Measurements from ENCODE around the gene IGF2R. TPM values are rescaled to one million over a fixed set of nuclear protein-coding genes. Genes with fewer than 3 reads are reported as not detected.

The IGF2R gene
- total and polyA plus RNA-seq, 2 donors from 2014 or later: 23.7 to 88.6 TPM

- Histone ChIP-seq H3K4me3 (ENCODE audit: low read length in 3 of 3) (no peak overlapping the region), H3K27me3 (ENCODE audit: control insufficient read depth, insufficient read depth, low read length) (no peaks in the 10 kb centered on the region), H3K9me3 (ENCODE audit: control insufficient read depth in 2 of 3, insufficient read depth in 1 of 3, low read length in 3 of 3) (no peaks in the 10 kb centered on the region), H3K36me3 (ENCODE audit: control insufficient read depth in 2 of 3, insufficient read depth in 3 of 3, low read length in 3 of 3) (peaks cover 0 to 46% (median 26%) of the 10 kb centered on the region in 3 donors), H3K9ac (ENCODE audit: low read length in 3 of 3) (no peak overlapping the region), H3K27ac (ENCODE audit: low read depth in 2 of 2, low read length in 2 of 2) (peak overlapping the region in 1 of 2 donors; percentile 8), H3K4me1 (ENCODE audit: control insufficient read depth in 2 of 3, insufficient read depth in 2 of 3, low read depth in 1 of 3, low read length in 3 of 3) (peaks cover 0 to 7% (median 0%) of the 10 kb centered on the region in 3 donors)
- TF ChIP-seq, protein P1, sequence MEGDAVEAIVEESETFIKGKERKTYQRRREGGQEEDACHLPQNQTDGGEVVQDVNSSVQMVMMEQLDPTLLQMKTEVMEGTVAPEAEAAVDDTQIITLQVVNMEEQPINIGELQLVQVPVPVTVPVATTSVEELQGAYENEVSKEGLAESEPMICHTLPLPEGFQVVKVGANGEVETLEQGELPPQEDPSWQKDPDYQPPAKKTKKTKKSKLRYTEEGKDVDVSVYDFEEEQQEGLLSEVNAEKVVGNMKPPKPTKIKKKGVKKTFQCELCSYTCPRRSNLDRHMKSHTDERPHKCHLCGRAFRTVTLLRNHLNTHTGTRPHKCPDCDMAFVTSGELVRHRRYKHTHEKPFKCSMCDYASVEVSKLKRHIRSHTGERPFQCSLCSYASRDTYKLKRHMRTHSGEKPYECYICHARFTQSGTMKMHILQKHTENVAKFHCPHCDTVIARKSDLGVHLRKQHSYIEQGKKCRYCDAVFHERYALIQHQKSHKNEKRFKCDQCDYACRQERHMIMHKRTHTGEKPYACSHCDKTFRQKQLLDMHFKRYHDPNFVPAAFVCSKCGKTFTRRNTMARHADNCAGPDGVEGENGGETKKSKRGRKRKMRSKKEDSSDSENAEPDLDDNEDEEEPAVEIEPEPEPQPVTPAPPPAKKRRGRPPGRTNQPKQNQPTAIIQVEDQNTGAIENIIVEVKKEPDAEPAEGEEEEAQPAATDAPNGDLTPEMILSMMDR (IDR thresholded peaks at IDR 0.05; ENCODE audit: borderline replicate concordance, extremely low read depth, insufficient read depth): no peak
- DNase-seq (no peak), FAIRE-seq (no peak)
- intact Hi-C loops (cut with DNase I): no loop called here
Measured at GRCh38 chr6:160028487-160029275, 59.8 kb downstream of the IGF2R start.

- Histone ChIP-seq H3K36me3 (ENCODE audit: control insufficient read depth in 2 of 3, insufficient read depth in 3 of 3, low read length in 3 of 3) (peaks cover 0 to 39% (median 24%) of the 10 kb centered on the region in 3 donors), H3K4me1 (ENCODE audit: control insufficient read depth in 2 of 3, insufficient read depth in 2 of 3, low read depth in 1 of 3, low read length in 3 of 3) (peaks cover 0 to 7% (median 0%) of the 10 kb centered on the region in 3 donors), H3K9me3 (ENCODE audit: control insufficient read depth in 2 of 3, insufficient read depth in 1 of 3, low read length in 3 of 3) (no peaks in the 10 kb centered on the region), H3K9ac (ENCODE audit: low read length in 3 of 3) (peak overlapping the region in 1 of 3 donors; percentile 59), H3K4me3 (ENCODE audit: low read length in 3 of 3) (no peak overlapping the region), H3K27me3 (ENCODE audit: control insufficient read depth, insufficient read depth, low read length) (no peaks in the 10 kb centered on the region), H3K27ac (ENCODE audit: low read depth in 2 of 2, low read length in 2 of 2) (peak overlapping the region; percentile 49 to 76)
- TF ChIP-seq, protein P1 (IDR thresholded peaks at IDR 0.05; ENCODE audit: borderline replicate concordance, extremely low read depth, insufficient read depth): no peak
- no peak for DNase-seq
- no peak for FAIRE-seq
- intact Hi-C loops (cut with DNase I): no loop called here
Measured at GRCh38 chr6:160029525-160029924, 60.6 kb downstream of the IGF2R start.

GRCh38 chr6:160030103-160030502 lies 61.2 kb downstream of the IGF2R start:
- Histone ChIP-seq H3K36me3 (ENCODE audit: control insufficient read depth in 2 of 3, insufficient read depth in 3 of 3, low read length in 3 of 3) (peaks cover 0 to 38% (median 24%) of the 10 kb centered on the region in 3 donors), H3K4me1 (ENCODE audit: control insufficient read depth in 2 of 3, insufficient read depth in 2 of 3, low read depth in 1 of 3, low read length in 3 of 3) (peaks cover 0 to 7% (median 0%) of the 10 kb centered on the region in 3 donors), H3K27me3 (ENCODE audit: control insufficient read depth, insufficient read depth, low read length) (no peaks in the 10 kb centered on the region), H3K4me3 (ENCODE audit: low read length in 3 of 3) (peak overlapping the region in 2 of 3 donors; percentile 3 to 12), H3K9me3 (ENCODE audit: control insufficient read depth in 2 of 3, insufficient read depth in 1 of 3, low read length in 3 of 3) (no peaks in the 10 kb centered on the region), H3K27ac (ENCODE audit: low read depth in 2 of 2, low read length in 2 of 2) (peak overlapping the region; percentile 49 to 76), H3K9ac (ENCODE audit: low read length in 3 of 3) (peak overlapping the region in 1 of 3 donors; percentile 59)
- intact Hi-C loops (cut with DNase I): no loop called here
- FAIRE-seq (peak; percentile 38), DNase-seq (peak; percentile 90 to 97 (median 94))
- TF ChIP-seq, protein P1 (IDR thresholded peaks at IDR 0.05; ENCODE audit: borderline replicate concordance, extremely low read depth, insufficient read depth): no peak

Measured in kidney (tissue), 14 donors.